GM21717 (cell line): ENCODE results near the gene SCRN2.

Experiments
- ATAC-seq: cut with Tn5 transposase; IDR thresholded peaks from one replicate; pipeline ENCODE4 v1.9.1; 2021; ENCODE audit warnings: mild to moderate bottlenecking, moderate library complexity; ENCODE audit not compliant: unreplicated experiment

The SCRN2 gene

GRCh38 chr17:47807421-47807820 is 33.7 kb downstream of the SCRN2 start:
- no peak for ATAC-seq

GRCh38 chr17:47806913-47807255 is 34.2 kb downstream of the SCRN2 start:
- no peak for ATAC-seq

- no peak for ATAC-seq
These were observed 34.8 kb downstream of the SCRN2 start for GRCh38 chr17:47806026-47806912.

GRCh38 chr17:47804461-47804860 is 36.6 kb downstream of the SCRN2 start:
- no peak for ATAC-seq

- no peak for ATAC-seq
These were observed 37.3 kb downstream of the SCRN2 start for GRCh38 chr17:47803751-47804150.

GRCh38 chr17:47803201-47803600 is 37.9 kb downstream of the SCRN2 start:
- ATAC-seq: no peak

GRCh38 chr17:47802341-47803022 is 38.6 kb downstream of the SCRN2 start:
- no peak for ATAC-seq

- ATAC-seq: no peak
These were observed 39.2 kb downstream of the SCRN2 start for GRCh38 chr17:47801906-47802305.

- ATAC-seq: no peak
These were observed 39.8 kb downstream of the SCRN2 start for GRCh38 chr17:47801176-47801765.

GRCh38 chr17:47800686-47801085 is 40.4 kb downstream of the SCRN2 start:
- ATAC-seq: no peak

- ATAC-seq: no peak
These were observed 43.3 kb downstream of the SCRN2 start for GRCh38 chr17:47797797-47798196.

- ATAC-seq: no peak
These were observed 48.1 kb downstream of the SCRN2 start for GRCh38 chr17:47792979-47793378.

GRCh38 chr17:47792457-47792856 is 48.6 kb downstream of the SCRN2 start:
- no peak for ATAC-seq

- no peak for ATAC-seq
These were observed 50.0 kb downstream of the SCRN2 start for GRCh38 chr17:47791025-47791424.

GRCh38 chr17:47789611-47790561 is 51.2 kb downstream of the SCRN2 start:
- ATAC-seq: no peak
